Activated CD4-positive, alpha-beta T cell treated with anti-CD3 and anti-CD28 coated beads, Interleukin-2, amount 10 ng/mL, durations not matched to agents 24 days and 14 days (primary cell): ENCODE results near the gene MYORG. TPM values are rescaled to one million over a fixed set of nuclear protein-coding genes. Genes with fewer than 3 reads are reported as not detected.
A peak's percentile ranks its signal among the peaks of the same experiment; 100 is the strongest.

Source experiments
- DNase-seq: peaks from one replicate; pipeline ENCODE4 v3.0.0; 2022
- H3K27ac Mint-ChIP-seq: one replicate; pipeline ENCODE4 v1.8.0; 2022; ENCODE audit warnings: mild to moderate bottlenecking, mixed read lengths
- H3K27me3 Mint-ChIP-seq: one replicate; pipeline ENCODE4 v1.8.0; 2022; ENCODE audit warnings: mixed read lengths
- H3K36me3 Mint-ChIP-seq: one replicate; pipeline ENCODE4 v1.8.0; 2022; ENCODE audit warnings: low read depth, mild to moderate bottlenecking, mixed read lengths
- H3K4me1 Mint-ChIP-seq: one replicate; pipeline ENCODE4 v1.8.0; 2021; ENCODE audit warnings: mixed read lengths
- H3K4me3 Mint-ChIP-seq: one replicate; pipeline ENCODE4 v1.8.0; 2022; ENCODE audit warnings: mild to moderate bottlenecking, moderate library complexity, mixed read lengths
- H3K9me3 Mint-ChIP-seq: one replicate; pipeline ENCODE4 v1.8.0; 2021; ENCODE audit warnings: mixed read lengths
- intact Hi-C: fragments of 100-400 bp; cut with micrococcal nuclease; formaldehyde crosslinking; loops from one replicate; pipeline ENCODE4 v1.15.1; 2023
- total RNA-seq: library from RNA; stranded (reverse); gene quantifications from 2 replicates; pipeline ENCODE4 v1.2.3, GENCODE V29; 2022

Gene MYORG
- total RNA-seq = 1.4 TPM in 2 replicates

DNA sequence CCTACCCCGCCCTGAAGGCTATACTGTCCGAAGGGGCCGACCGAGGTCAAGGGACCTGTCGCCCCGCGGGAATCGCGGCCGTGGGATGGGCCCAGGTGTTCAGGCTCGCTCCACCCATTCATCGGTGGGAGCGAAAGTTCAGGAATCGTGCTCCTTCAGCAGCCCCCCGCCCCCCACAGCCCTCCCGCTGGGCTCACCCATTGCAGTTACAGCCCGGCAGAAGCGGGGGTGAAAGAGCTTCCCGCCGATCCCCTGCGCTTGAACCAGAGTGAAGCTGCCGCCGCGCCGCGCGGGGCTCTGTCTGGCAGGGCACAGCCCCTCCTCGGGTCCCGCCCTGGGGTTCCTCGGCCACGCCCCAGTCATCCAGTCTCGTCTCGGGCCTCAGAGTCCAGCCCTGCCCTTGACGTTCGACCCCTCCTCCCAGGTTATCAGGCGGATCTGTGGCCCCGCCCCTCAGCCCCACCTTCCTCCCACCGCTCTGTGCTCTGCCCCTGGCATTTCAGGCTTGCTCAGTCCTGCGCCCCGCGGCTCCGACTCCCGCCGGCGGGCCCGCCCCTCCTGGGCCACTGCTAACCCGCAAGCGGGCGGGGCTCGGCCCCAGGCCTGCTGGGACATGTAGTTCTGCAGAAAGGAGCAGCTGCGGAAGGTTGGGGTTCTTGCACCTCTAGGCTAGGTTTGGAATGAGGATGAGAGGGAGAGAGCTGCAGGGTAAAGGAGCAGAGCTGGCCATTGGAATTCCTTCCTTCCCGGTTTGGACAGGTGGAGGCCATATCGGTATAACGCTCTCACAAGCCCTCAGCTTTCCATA is at the start of gene MYORG:
TSS of gene MYORG (minus strand) at position 303 of the 808 bp plus-strand sequence. CDS start 3,955 bp downstream, outside the sequence.
- H3K27me3 Mint-ChIP-seq = peaks cover 4% of the 10 kb centered on the region
- intact Hi-C loops = loop anchor here (2.0 kb wide), 3 partner anchors 48 to 560 kb away; partner anchors contain the start of genes DCAF12, KIF24, NUDT2 and UBE2R2
- no peaks in the 10 kb centered on the region for H3K36me3 Mint-ChIP-seq
- DNase-seq = peak; percentile 99
- H3K9me3 Mint-ChIP-seq = no peaks in the 10 kb centered on the region
- H3K4me1 Mint-ChIP-seq = peaks cover 41% of the 10 kb centered on the region
- H3K4me3 Mint-ChIP-seq = peak within 1 kb of the TSS; percentile 89
- peak within 1 kb of the TSS; percentile 78 for H3K27ac Mint-ChIP-seq

DNA sequence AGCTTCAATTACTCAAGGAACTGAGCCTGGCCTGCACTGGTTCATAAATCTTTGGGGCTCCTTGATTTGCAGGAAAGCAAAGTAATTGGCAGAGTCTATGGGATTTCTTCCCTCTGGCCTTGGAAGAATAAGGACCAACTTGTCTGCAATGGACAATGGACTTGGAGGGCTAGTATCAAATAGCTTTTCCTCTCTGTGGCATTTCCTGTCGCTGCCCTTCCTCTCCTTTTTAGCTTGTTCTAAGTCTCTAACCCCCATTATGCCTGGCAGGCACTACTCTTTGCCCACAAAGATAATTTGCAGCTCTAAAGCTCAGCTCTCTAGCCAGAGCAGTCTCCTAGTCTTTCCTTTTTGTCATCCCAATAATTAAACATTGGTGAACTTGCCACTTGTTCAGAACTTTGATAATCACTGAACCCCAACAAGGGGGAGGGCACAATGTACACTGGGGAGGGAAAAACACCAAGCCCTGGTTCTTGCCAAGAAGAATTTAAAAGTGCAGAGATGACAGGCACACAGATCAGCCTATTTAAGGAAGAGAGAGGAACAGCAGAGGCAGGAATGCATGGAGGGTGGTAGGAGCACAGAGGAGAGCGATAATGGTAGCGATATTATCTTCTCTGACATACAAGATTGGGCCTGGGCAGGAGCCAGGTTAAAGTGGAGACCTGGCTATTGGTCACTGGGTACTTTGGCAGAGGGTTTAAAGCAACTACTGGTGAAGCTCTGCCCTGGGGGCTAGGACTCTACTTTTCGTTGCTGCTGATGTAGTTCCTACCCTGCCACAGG is 43.2 kb upstream of the MYORG start:
- DNase-seq = no peak
- H3K27me3 Mint-ChIP-seq = no peaks in the 10 kb centered on the region
- H3K4me1 Mint-ChIP-seq = no peaks in the 10 kb centered on the region
- no peak overlapping the region for H3K27ac Mint-ChIP-seq
- no peaks in the 10 kb centered on the region for H3K9me3 Mint-ChIP-seq
- H3K36me3 Mint-ChIP-seq = no peaks in the 10 kb centered on the region
- no peak overlapping the region for H3K4me3 Mint-ChIP-seq
- intact Hi-C loops = no loop called here

DNA sequence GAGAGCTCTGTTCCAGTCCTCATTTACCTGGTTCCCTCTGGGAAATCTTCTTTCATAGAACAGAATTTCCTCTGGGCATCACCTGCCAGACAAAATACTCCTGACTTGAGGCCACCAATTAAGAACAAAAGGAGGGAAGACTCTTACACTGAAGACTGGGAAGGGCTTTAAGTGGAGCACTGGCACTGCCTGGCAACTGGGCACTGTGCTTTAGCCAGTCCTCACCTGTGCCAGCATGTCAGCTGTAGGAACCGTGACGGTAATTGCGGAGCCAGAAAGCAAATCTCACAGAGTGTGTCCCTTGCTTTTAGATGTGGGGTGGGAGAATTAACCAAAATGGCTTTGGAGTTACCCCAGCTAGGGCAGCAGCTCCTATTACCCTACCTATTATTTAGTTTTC is 41.0 kb upstream of the MYORG start:
- intact Hi-C loops = no loop called here
- H3K36me3 Mint-ChIP-seq = no peaks in the 10 kb centered on the region
- no peak for DNase-seq
- no peak overlapping the region for H3K4me3 Mint-ChIP-seq
- no peaks in the 10 kb centered on the region for H3K4me1 Mint-ChIP-seq
- no peaks in the 10 kb centered on the region for H3K27me3 Mint-ChIP-seq
- H3K27ac Mint-ChIP-seq = no peak overlapping the region
- no peaks in the 10 kb centered on the region for H3K9me3 Mint-ChIP-seq

DNA sequence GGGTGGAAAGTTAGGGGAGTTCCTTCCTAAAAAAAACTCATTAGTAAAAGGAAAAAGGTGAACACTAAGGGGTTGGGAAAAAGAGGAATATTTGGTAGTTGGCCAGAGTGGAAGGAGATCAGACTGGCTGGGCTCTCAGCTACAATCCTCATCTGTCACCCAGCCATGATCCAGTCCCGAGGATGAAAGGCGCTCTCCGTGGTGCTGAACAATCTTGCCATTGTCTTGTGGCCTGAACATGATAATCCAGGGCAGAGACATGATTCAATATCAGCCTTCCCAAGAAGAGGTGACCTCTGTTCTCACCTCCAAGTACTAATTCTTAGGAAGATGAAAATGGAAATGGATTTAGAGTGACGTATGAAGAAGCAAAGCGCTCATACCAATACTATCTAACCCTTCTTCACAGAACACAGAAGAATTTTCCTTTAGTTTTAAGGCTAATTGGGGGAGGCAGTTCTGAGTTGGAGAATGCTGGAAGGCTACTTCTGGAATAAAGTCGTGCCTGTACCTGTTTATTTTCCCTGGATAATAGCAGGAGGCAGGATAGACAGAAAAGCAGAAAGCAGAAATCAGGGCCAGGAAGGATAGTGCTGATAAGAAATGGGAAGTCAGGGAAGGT is 36.6 kb upstream of the MYORG start:
- intact Hi-C loops = no loop called here

GRCh38 chr9:34412336-34412735 is 35.6 kb upstream of the MYORG start:
- no peaks in the 10 kb centered on the region for H3K9me3 Mint-ChIP-seq
- H3K36me3 Mint-ChIP-seq = no peaks in the 10 kb centered on the region
- no peak overlapping the region for H3K27ac Mint-ChIP-seq
- DNase-seq = no peak
- H3K4me1 Mint-ChIP-seq = no peaks in the 10 kb centered on the region
- intact Hi-C loops = no loop called here
- H3K27me3 Mint-ChIP-seq = no peaks in the 10 kb centered on the region
- no peak overlapping the region for H3K4me3 Mint-ChIP-seq

More for the DNA sequence above, 36.6 kb upstream of the MYORG start:
- Mint-ChIP-seq H3K9me3 (no peaks in the 10 kb centered on the region), H3K4me3 (no peak overlapping the region), H3K27ac (no peak overlapping the region), H3K36me3 (no peaks in the 10 kb centered on the region), H3K4me1 (no peaks in the 10 kb centered on the region), H3K27me3 (no peaks in the 10 kb centered on the region)
- DNase-seq = peak; percentile 87

GRCh38 chr9:34409154-34409553 is 32.5 kb upstream of the MYORG start:
- H3K27me3 Mint-ChIP-seq = no peaks in the 10 kb centered on the region
- H3K4me1 Mint-ChIP-seq = no peaks in the 10 kb centered on the region
- intact Hi-C loops = no loop called here
- DNase-seq = no peak
- H3K4me3 Mint-ChIP-seq = no peak overlapping the region
- H3K9me3 Mint-ChIP-seq = no peaks in the 10 kb centered on the region
- H3K27ac Mint-ChIP-seq = no peak overlapping the region
- no peaks in the 10 kb centered on the region for H3K36me3 Mint-ChIP-seq

DNA sequence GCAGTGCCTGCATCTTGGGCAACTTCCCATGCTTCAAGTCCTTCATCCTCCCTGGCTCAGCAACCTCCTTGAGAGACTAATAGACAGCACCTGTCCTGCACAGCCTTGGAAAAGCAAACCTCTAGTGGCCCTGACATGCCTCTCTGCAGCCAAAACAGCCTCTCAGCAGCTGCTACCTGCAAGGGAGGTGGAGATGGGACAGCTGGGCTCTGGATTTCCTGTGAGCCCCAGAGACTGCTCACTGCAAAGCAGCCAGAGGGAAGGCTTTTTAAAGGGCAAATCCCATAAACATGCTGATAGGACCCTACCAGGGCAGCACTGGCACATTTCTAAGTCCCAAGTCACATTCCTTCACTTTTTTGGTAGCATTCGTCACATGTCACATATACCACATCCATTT is 31.5 kb upstream of the MYORG start:
- no peaks in the 10 kb centered on the region for H3K27me3 Mint-ChIP-seq
- no peaks in the 10 kb centered on the region for H3K9me3 Mint-ChIP-seq
- H3K4me1 Mint-ChIP-seq = no peaks in the 10 kb centered on the region
- no peak for DNase-seq
- no peaks in the 10 kb centered on the region for H3K36me3 Mint-ChIP-seq
- intact Hi-C loops = no loop called here
- no peak overlapping the region for H3K27ac Mint-ChIP-seq
- H3K4me3 Mint-ChIP-seq = no peak overlapping the region

- Mint-ChIP-seq H3K4me1 (no peaks in the 10 kb centered on the region), H3K9me3 (no peaks in the 10 kb centered on the region), H3K36me3 (no peaks in the 10 kb centered on the region), H3K27ac (no peak overlapping the region), H3K4me3 (no peak overlapping the region), H3K27me3 (no peaks in the 10 kb centered on the region)
- DNase-seq = no peak
- intact Hi-C loops = no loop called here
Measured at GRCh38 chr9:34406219-34406618, 29.5 kb upstream of the MYORG start.

- DNase-seq = no peak
- intact Hi-C loops = no loop called here
- no peak overlapping the region for H3K4me3 Mint-ChIP-seq
Measured at GRCh38 chr9:34405719-34406118, 29.0 kb upstream of the MYORG start.

DNA sequence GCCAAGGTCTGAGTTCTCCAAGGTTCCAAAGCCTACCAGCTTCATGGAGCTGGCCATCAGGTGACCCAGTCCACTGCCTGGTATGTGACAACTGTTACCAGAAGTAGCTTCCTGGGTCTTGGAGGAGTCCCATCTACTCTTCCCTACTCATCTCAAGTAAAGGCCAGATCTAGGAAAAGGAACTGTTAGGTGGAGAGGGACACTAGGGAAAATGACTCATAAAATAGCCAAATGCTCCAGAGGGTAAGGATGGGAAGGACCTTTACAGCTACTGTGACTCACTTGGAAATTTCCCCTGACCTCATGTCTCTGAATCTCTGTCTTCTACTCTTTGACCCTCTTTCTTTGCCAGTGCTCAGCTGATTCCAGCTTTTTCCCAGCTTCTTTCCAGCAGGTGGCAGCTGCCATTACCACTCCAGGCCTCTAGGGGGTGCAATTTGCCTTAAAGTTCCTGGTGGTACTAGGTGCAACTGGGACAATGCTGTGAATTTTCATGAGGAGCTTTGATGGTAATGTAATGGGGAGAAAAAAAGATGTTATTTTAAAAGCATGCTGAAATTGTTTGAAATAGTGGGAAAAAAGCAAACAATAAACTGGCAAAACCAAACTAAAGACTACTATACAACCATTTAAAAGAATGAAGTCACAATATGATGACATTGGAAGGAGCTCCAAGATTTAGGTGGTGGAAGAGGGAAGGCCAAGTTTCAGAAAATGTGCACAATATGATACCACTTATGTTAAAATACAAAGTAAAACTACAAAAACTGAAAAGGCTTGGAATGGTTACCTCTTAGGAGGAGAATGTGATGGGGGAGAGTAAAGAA is 27.1 kb upstream of the MYORG start:
- Mint-ChIP-seq H3K4me1 (no peaks in the 10 kb centered on the region), H3K27ac (no peak overlapping the region), H3K4me3 (no peak overlapping the region), H3K27me3 (no peaks in the 10 kb centered on the region), H3K36me3 (no peaks in the 10 kb centered on the region), H3K9me3 (no peaks in the 10 kb centered on the region)
- intact Hi-C loops = loop anchor here (1.0 to 5.0 kb wide), 2 partner anchors 97 to 189 kb away; no protein-coding TSS in a partner anchor
- DNase-seq = peak; percentile 86

More at GRCh38 chr9:34405719-34406118, 29.0 kb upstream of the MYORG start:
- H3K36me3 Mint-ChIP-seq = no peaks in the 10 kb centered on the region
- H3K9me3 Mint-ChIP-seq = no peaks in the 10 kb centered on the region
- no peak overlapping the region for H3K27ac Mint-ChIP-seq
- H3K27me3 Mint-ChIP-seq = no peaks in the 10 kb centered on the region
- no peaks in the 10 kb centered on the region for H3K4me1 Mint-ChIP-seq

GRCh38 chr9:34400686-34401602 is 24.2 kb upstream of the MYORG start:
- intact Hi-C loops = loop anchor here (5.0 kb wide), 1 partner anchor 191 kb away; no protein-coding TSS in a partner anchor
- Mint-ChIP-seq H3K27ac (no peak overlapping the region), H3K27me3 (no peaks in the 10 kb centered on the region)

DNA sequence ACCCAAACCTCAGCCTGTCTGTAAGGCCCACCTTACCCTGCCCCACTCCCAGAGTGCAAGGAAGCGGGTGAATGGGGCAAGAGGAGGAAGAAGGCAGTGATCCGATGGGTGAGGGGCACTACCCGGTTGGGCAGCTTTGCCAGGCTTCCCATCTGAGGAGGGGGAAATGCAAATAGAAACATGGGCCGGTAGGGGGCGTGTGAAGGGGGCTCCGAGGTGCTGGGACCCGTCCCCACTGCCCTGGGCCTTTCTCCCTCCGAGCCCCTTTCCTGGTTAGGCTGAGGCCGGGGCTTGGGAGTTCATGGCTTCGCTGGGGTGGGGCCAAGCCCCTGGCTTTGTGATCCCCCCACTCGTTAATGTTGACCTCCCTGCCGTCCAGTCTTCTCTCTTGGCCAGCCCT is 23.6 kb upstream of the MYORG start:
- Mint-ChIP-seq H3K4me3 (no peak overlapping the region), H3K27ac (no peak overlapping the region), H3K9me3 (no peaks in the 10 kb centered on the region), H3K4me1 (no peaks in the 10 kb centered on the region), H3K27me3 (no peaks in the 10 kb centered on the region), H3K36me3 (no peaks in the 10 kb centered on the region)
- DNase-seq = no peak
- intact Hi-C loops = loop anchor here (5.0 kb wide), 1 partner anchor 192 kb away; no protein-coding TSS in a partner anchor

More at GRCh38 chr9:34400686-34401602, 24.2 kb upstream of the MYORG start:
- no peak for DNase-seq
- H3K36me3 Mint-ChIP-seq = no peaks in the 10 kb centered on the region
- H3K9me3 Mint-ChIP-seq = no peaks in the 10 kb centered on the region
- H3K4me3 Mint-ChIP-seq = no peak overlapping the region
- no peaks in the 10 kb centered on the region for H3K4me1 Mint-ChIP-seq
